ENCODE measurements around the gene PALLD.

- TF ChIP-seq, protein P1, sequence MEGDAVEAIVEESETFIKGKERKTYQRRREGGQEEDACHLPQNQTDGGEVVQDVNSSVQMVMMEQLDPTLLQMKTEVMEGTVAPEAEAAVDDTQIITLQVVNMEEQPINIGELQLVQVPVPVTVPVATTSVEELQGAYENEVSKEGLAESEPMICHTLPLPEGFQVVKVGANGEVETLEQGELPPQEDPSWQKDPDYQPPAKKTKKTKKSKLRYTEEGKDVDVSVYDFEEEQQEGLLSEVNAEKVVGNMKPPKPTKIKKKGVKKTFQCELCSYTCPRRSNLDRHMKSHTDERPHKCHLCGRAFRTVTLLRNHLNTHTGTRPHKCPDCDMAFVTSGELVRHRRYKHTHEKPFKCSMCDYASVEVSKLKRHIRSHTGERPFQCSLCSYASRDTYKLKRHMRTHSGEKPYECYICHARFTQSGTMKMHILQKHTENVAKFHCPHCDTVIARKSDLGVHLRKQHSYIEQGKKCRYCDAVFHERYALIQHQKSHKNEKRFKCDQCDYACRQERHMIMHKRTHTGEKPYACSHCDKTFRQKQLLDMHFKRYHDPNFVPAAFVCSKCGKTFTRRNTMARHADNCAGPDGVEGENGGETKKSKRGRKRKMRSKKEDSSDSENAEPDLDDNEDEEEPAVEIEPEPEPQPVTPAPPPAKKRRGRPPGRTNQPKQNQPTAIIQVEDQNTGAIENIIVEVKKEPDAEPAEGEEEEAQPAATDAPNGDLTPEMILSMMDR (IDR thresholded peaks at IDR 0.05 in 2 of 3, conservative IDR thresholded peaks at IDR 0.05 in 1 of 3; ENCODE audit: borderline replicate concordance in 1 of 3, insufficient read depth in 1 of 3, low read depth in 2 of 3, low read length in 2 of 3): no peak
- TF ChIP-seq CEBPB (IDR thresholded peaks at IDR 0.05; ENCODE audit: low read depth) (no peak), POLR2A (IDR thresholded peaks at IDR 0.05; ENCODE audit: borderline replicate concordance, extremely low read depth, insufficient read depth, insufficient read length) (no peak), POLR2AphosphoS5 (IDR thresholded peaks at IDR 0.05; ENCODE audit: low read depth, low read length) (no peak), RAD21 (IDR thresholded peaks at IDR 0.05; ENCODE audit: low read depth) (no peak), FOSL1 (IDR thresholded peaks at IDR 0.05; ENCODE audit: low read depth) (no peak), SIN3A (IDR thresholded peaks at IDR 0.05; ENCODE audit: low read depth) (no peak), EZH2phosphoT487 (IDR thresholded peaks at IDR 0.05; ENCODE audit: borderline replicate concordance) (no peak), SP1 (IDR thresholded peaks at IDR 0.05; ENCODE audit: low read depth) (no peak), EZH2 (IDR thresholded peaks at IDR 0.05) (no peak), ELF1 (IDR thresholded peaks at IDR 0.05; ENCODE audit: borderline replicate concordance, low read depth) (no peak), SRF (IDR thresholded peaks at IDR 0.05; ENCODE audit: low read depth) (no peak)
- TF ChIP-seq, protein P2, sequence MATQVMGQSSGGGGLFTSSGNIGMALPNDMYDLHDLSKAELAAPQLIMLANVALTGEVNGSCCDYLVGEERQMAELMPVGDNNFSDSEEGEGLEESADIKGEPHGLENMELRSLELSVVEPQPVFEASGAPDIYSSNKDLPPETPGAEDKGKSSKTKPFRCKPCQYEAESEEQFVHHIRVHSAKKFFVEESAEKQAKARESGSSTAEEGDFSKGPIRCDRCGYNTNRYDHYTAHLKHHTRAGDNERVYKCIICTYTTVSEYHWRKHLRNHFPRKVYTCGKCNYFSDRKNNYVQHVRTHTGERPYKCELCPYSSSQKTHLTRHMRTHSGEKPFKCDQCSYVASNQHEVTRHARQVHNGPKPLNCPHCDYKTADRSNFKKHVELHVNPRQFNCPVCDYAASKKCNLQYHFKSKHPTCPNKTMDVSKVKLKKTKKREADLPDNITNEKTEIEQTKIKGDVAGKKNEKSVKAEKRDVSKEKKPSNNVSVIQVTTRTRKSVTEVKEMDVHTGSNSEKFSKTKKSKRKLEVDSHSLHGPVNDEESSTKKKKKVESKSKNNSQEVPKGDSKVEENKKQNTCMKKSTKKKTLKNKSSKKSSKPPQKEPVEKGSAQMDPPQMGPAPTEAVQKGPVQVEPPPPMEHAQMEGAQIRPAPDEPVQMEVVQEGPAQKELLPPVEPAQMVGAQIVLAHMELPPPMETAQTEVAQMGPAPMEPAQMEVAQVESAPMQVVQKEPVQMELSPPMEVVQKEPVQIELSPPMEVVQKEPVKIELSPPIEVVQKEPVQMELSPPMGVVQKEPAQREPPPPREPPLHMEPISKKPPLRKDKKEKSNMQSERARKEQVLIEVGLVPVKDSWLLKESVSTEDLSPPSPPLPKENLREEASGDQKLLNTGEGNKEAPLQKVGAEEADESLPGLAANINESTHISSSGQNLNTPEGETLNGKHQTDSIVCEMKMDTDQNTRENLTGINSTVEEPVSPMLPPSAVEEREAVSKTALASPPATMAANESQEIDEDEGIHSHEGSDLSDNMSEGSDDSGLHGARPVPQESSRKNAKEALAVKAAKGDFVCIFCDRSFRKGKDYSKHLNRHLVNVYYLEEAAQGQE (IDR thresholded peaks at IDR 0.05; ENCODE audit: low read depth): no peak
These were observed 243.0 kb downstream of the PALLD start for GRCh38 chr4:168739886-168740285.
